K562 (cell line): ENCODE data around the gene PHF5A. TPM values are rescaled to one million over a fixed set of nuclear protein-coding genes. Genes with fewer than 3 reads are reported as not detected.

Source experiments
- AFF4 ChIP-seq: sonication (generic); formaldehyde crosslinking; IDR thresholded peaks from 2 replicates; pipeline ENCODE4 v1.8.0; 2023; ENCODE audit warnings: mild to moderate bottlenecking, missing genetic modification reagents
- BRCA1 ChIP-seq, 2 experiments: fragments of 450-650 bp in 1 of 2; sonication (generic) in 1 of 2; formaldehyde crosslinking in 1 of 2; IDR thresholded peaks; 2 replicates each; pipeline versions ENCODE4 v1.5.0 to v1.6.1; 2017 to 2020; ENCODE audit warnings: mild to moderate bottlenecking in 1 of 2, missing genetic modification reagents in 1 of 2
- GMEB1 ChIP-seq: fragments of 250-450 bp; sonication (Bioruptor Pico); IDR thresholded peaks from 2 replicates; pipeline ENCODE4 v1.4.0; 2020; ENCODE audit warnings: mild to moderate bottlenecking
- GTF2E2 ChIP-seq: fragments of 200-800 bp; sonication (Bioruptor generic); IDR thresholded peaks from 2 replicates; pipeline ENCODE4 v1.6.1; 2016; ENCODE audit warnings: missing genetic modification characterization, missing compliant biosample characterization
- KAT7 ChIP-seq: sonication (generic); formaldehyde crosslinking; IDR thresholded peaks from 2 replicates; pipeline ENCODE4 v1.8.0; 2022; ENCODE audit warnings: missing genetic modification reagents, mild to moderate bottlenecking, borderline replicate concordance
- KHSRP ChIP-seq: fragments of 450-650 bp; IDR thresholded peaks from 2 replicates; pipeline ENCODE4 v1.6.1; 2017
- MAX ChIP-seq: sonication (generic); formaldehyde crosslinking; IDR thresholded peaks from 2 replicates; pipeline ENCODE4 v1.9.0; 2022; ENCODE audit warnings: mild to moderate bottlenecking, missing genetic modification reagents
- MYC ChIP-seq, 2 experiments: fragments of 250-450 bp in 1 of 2; sonication (Bioruptor Pico) in 1 of 2; IDR thresholded peaks; 2 replicates each; pipeline versions ENCODE4 v1.5.1 to v1.6.1; 2012 to 2021; ENCODE audit warnings: low read depth in 2 of 2, borderline replicate concordance in 1 of 2, improper control_type of control experiment in 1 of 2, low read length in 1 of 2, mild to moderate bottlenecking in 1 of 2, moderate library complexity in 1 of 2
- NFE2L1 ChIP-seq: fragments of 450-650 bp; IDR thresholded peaks from 2 replicates; pipeline ENCODE4 v1.6.1; 2016; ENCODE audit warnings: missing genetic modification characterization, low read depth, mild to moderate bottlenecking, missing compliant biosample characterization, moderate library complexity, borderline replicate concordance
- PCBP1 ChIP-seq: fragments of 200-400 bp; formaldehyde crosslinking; IDR thresholded peaks from 2 replicates; pipeline ENCODE4 v1.6.1; 2018; ENCODE audit warnings: mild to moderate bottlenecking, low read depth, low read length; ENCODE audit not compliant: poor library complexity, severe bottlenecking
- PHF20 ChIP-seq: fragments of 450-650 bp; IDR thresholded peaks from 2 replicates; pipeline ENCODE4 v1.6.1; 2018; ENCODE audit not compliant: partially characterized antibody
- PTRF ChIP-seq: fragments of 450-650 bp; IDR thresholded peaks from 2 replicates; pipeline ENCODE4 v1.6.1; 2016; ENCODE audit warnings: mild to moderate bottlenecking, missing genetic modification characterization, missing compliant biosample characterization
- RBFOX2 ChIP-seq: fragments of 200-400 bp; formaldehyde crosslinking; IDR thresholded peaks from 2 replicates; pipeline ENCODE4 v1.6.1; 2017; ENCODE audit warnings: low read depth, mild to moderate bottlenecking, low read length, moderate library complexity
- RFX1 ChIP-seq: fragments of 450-650 bp; IDR thresholded peaks from 2 replicates; pipeline ENCODE4 v1.6.1; 2016; ENCODE audit warnings: mild to moderate bottlenecking, moderate library complexity
- SAP30 ChIP-seq: fragments of 200-600 bp; sonication (generic); IDR thresholded peaks from 2 replicates; pipeline ENCODE4 v1.6.1; 2012; ENCODE audit warnings: borderline replicate concordance, low read depth, mild to moderate bottlenecking, moderate library complexity, low read length, control low read depth, inconsistent platforms; ENCODE audit not compliant: insufficient read depth, poor library complexity, severe bottlenecking
- SMARCA5 ChIP-seq: fragments of 450-650 bp; IDR thresholded peaks from 2 replicates; pipeline ENCODE4 v1.6.1; 2016
- SUPT5H ChIP-seq: fragments of 450-650 bp; IDR thresholded peaks from 2 replicates; pipeline ENCODE4 v1.6.1; 2016
- TCF7 ChIP-seq: sonication (generic); IDR thresholded peaks from 2 replicates; pipeline ENCODE4 v1.6.1; 2016; ENCODE audit warnings: antibody characterized with exemption, borderline replicate concordance
- TRIM28 ChIP-seq: fragments of 450-650 bp; IDR thresholded peaks from 2 replicates; pipeline ENCODE4 v1.6.1; 2017
- XRCC3 ChIP-seq: fragments of 450-650 bp; IDR thresholded peaks from 2 replicates; pipeline ENCODE4 v1.6.1; 2017; ENCODE audit warnings: mild to moderate bottlenecking, moderate library complexity
- ZNF280B ChIP-seq: fragments of 250-450 bp; sonication (Bioruptor Pico); IDR thresholded peaks from 2 replicates; pipeline ENCODE4 v1.5.1; 2021; ENCODE audit warnings: mild to moderate bottlenecking
- ZNF583 ChIP-seq: fragments of 250-450 bp; sonication (Bioruptor Pico); IDR thresholded peaks from 2 replicates; pipeline ENCODE4 v1.4.0; 2020
- polyA plus RNA-seq, 8 experiments: library from polyadenylated mRNA; depleted of rRNA in 4 of 8; stranded (reverse) in 5 of 8; unstranded in 3 of 8; fragments of >200 nt; fragmentation: Nextera tagmentation in 2 of 8; fragmentation: Illumina TruSeq in 1 of 8; extraction: Ambion mirVana in 2 of 8; extraction: Trizol in 1 of 8; gene quantifications; 2 replicates each; pipeline versions ENCODE4 v1.2.1 to v1.2.3, GENCODE V29; 2011 to 2014; ENCODE audit warnings: inconsistent platforms in 1 of 8, missing spikeins in 1 of 8
- total RNA-seq, 7 experiments: library from RNA; depleted of rRNA in 6 of 7; stranded (reverse); fragments of >200 nt in 6 of 7; fragmentation: Illumina TruSeq in 2 of 7; extraction: Trizol in 2 of 7; gene quantifications; 2 replicates each; pipeline versions ENCODE4 v1.2.1 to v1.2.3, GENCODE V29; 2011 to 2021; ENCODE audit warnings: low replicate concordance in 1 of 7

The PHF5A gene
- total and polyA plus RNA-seq, 9 of the 15 experiments (the other 6 are each of a cell fraction or from before 2014, with no cell fraction given) = 14.2 to 144 (median 101) TPM

- no peak for TF ChIP-seq ZNF280B (CRISPR knock-in tag)
- no peak for TF ChIP-seq TCF7
- TF ChIP-seq MYC (IDR thresholded peaks at IDR 0.05; ENCODE audit: low read depth, low read length) = no peak
- TF ChIP-seq MYC (CRISPR knock-in tag; IDR thresholded peaks at IDR 0.05; ENCODE audit: borderline replicate concordance, low read depth) = no peak; the same call in 1 of the 2 replicates
- TF ChIP-seq TRIM28 = no peak
- TF ChIP-seq KHSRP = no peak
- TF ChIP-seq RBFOX2 = peak; percentile 54
- peak; percentile 1 for TF ChIP-seq SUPT5H
- 0 out of 2 replicates have a peak, but pooled peaks have one; percentile 68 for TF ChIP-seq AFF4
- TF ChIP-seq GTF2E2 (tag) = peak; percentile 83
- TF ChIP-seq NFE2L1 (tag) = no peak
- peak; percentile 72; the same call in 1 of the 2 replicates for TF ChIP-seq MAX
- TF ChIP-seq PHF20 = peak; percentile 17
- no peak for TF ChIP-seq KAT7 (CRISPR knock-in tag)
- peak; percentile 70 for TF ChIP-seq SAP30
- TF ChIP-seq SMARCA5 = no peak
- no peak for TF ChIP-seq PCBP1
- TF ChIP-seq ZNF583 = no peak
- TF ChIP-seq GMEB1 (CRISPR knock-in tag) = no peak
- TF ChIP-seq RFX1 = peak; percentile 82
- no peak for TF ChIP-seq BRCA1 (IDR thresholded peaks at IDR 0.05)
- 0 out of 2 replicates have a peak, but pooled peaks have one; percentile 32 for TF ChIP-seq BRCA1 (CRISPR knock-in tag; IDR thresholded peaks at IDR 0.05)
- no peak for TF ChIP-seq PTRF (tag)
- TF ChIP-seq XRCC3 = no peak
Measured at GRCh38 chr22:41469218-41469851, 843 bp upstream of the PHF5A start (continued).
